HepG2 (cell line): ENCODE results near the gene RAPGEFL1. TPM values are rescaled to one million over a fixed set of nuclear protein-coding genes. Genes with fewer than 3 reads are reported as not detected.

Source experiments
- AFF4 ChIP-seq: sonication (generic); formaldehyde crosslinking; IDR thresholded peaks from 2 replicates; pipeline ENCODE4 v1.4.0; 2020; ENCODE audit warnings: missing genetic modification reagents
- AHDC1 ChIP-seq: sonication (generic); formaldehyde crosslinking; IDR thresholded peaks from 2 replicates; pipeline ENCODE4 v1.5.1; 2020; ENCODE audit warnings: mild to moderate bottlenecking, missing genetic modification reagents, borderline replicate concordance
- EP300 ChIP-seq, 3 experiments: sonication (generic) in 1 of 3; formaldehyde crosslinking in 1 of 3; IDR thresholded peaks; 2 replicates each; pipeline versions ENCODE4 v1.5.1 to v1.6.1; 2011 to 2020; ENCODE audit warnings: low read depth in 2 of 3, low read length in 2 of 3, borderline replicate concordance in 1 of 3, improper control_type of control experiment in 1 of 3, mild to moderate bottlenecking in 1 of 3, missing genetic modification reagents in 1 of 3, moderate library complexity in 1 of 3
- FOXP4 ChIP-seq: sonication (generic); formaldehyde crosslinking; IDR thresholded peaks from 2 replicates; pipeline ENCODE4 v1.4.0; 2020; ENCODE audit warnings: missing genetic modification reagents
- MIER2 ChIP-seq: IDR thresholded peaks from 2 replicates; pipeline ENCODE4 v1.6.1; 2016; ENCODE audit warnings: missing biosample characterization, missing genetic modification reagents
- MTF2 ChIP-seq: sonication (generic); formaldehyde crosslinking; IDR thresholded peaks from 2 replicates; pipeline ENCODE4 v1.5.0; 2020; ENCODE audit warnings: missing genetic modification reagents, borderline replicate concordance
- NR2F1 ChIP-seq, 2 experiments: fragments of 450-650 bp in 1 of 2; formaldehyde crosslinking in 1 of 2; IDR thresholded peaks; 2 replicates each; pipeline versions ENCODE4 v1.5.0 to v1.6.1; 2016 to 2020; ENCODE audit warnings: mild to moderate bottlenecking in 1 of 2, missing compliant biosample characterization in 1 of 2, missing genetic modification reagents in 1 of 2, moderate library complexity in 1 of 2
- RBM22 ChIP-seq: fragments of 200-400 bp; formaldehyde crosslinking; optimal IDR thresholded peaks from 2 replicates; pipeline ENCODE3; 2017; ENCODE audit warnings: mild to moderate bottlenecking, low read length, moderate library complexity
- RFX3 ChIP-seq: IDR thresholded peaks from 2 replicates; pipeline ENCODE4 v1.6.1; 2016; ENCODE audit warnings: missing biosample characterization, missing genetic modification reagents
- RFXANK ChIP-seq: IDR thresholded peaks from 2 replicates; pipeline ENCODE4 v1.6.1; 2016
- STAG1 ChIP-seq: sonication (generic); formaldehyde crosslinking; IDR thresholded peaks from 2 replicates; pipeline ENCODE4 v1.4.0; 2020; ENCODE audit warnings: missing genetic modification reagents
- TAF1 ChIP-seq: sonication (generic); formaldehyde crosslinking; IDR thresholded peaks from 2 replicates; pipeline ENCODE4 v1.4.0; 2020; ENCODE audit warnings: missing genetic modification reagents
- TFDP1 ChIP-seq: IDR thresholded peaks from 2 replicates; pipeline ENCODE4 v1.6.1; 2016; ENCODE audit warnings: missing compliant biosample characterization, missing genetic modification reagents, borderline replicate concordance
- THAP7 ChIP-seq: sonication (generic); formaldehyde crosslinking; IDR thresholded peaks from 2 replicates; pipeline ENCODE4 v1.8.1; 2023; ENCODE audit warnings: mild to moderate bottlenecking, missing genetic modification reagents
- polyA plus RNA-seq, 8 experiments: library from polyadenylated mRNA; depleted of rRNA in 3 of 8; stranded (reverse) in 7 of 8; unstranded in 1 of 8; fragments of >200 nt; fragmentation: Illumina TruSeq in 4 of 8; extraction: Trizol in 4 of 8; gene quantifications; 2 replicates each; pipeline versions ENCODE4 v1.2.1 to v1.2.3, GENCODE V29; 2011 to 2016; ENCODE audit warnings: low read depth in 4 of 8, missing spikeins in 1 of 8, mixed read lengths in 1 of 8; ENCODE audit not compliant: insufficient read depth in 1 of 8
- total RNA-seq, 5 experiments: library from RNA; depleted of rRNA; stranded (reverse); fragments of >200 nt; fragmentation: Illumina TruSeq; extraction: Trizol; gene quantifications; 2 replicates each; pipeline ENCODE4 v1.2.3, GENCODE V29; 2016; ENCODE audit warnings: low read depth in 1 of 5

Gene RAPGEFL1
- total and polyA plus RNA-seq, 2 of the 13 experiments (the other 11 are each of a cell fraction or from before 2014, with no cell fraction given) = 4.5 to 7.8 TPM

- no peak for TF ChIP-seq AFF4 (CRISPR knock-in tag)
- no peak for TF ChIP-seq TAF1 (CRISPR knock-in tag)
- TF ChIP-seq THAP7 (CRISPR knock-in tag) = no peak
- TF ChIP-seq STAG1 (CRISPR knock-in tag) = no peak
- 0 out of 2 replicates have a peak, but pooled peaks have one; percentile 65 for TF ChIP-seq AHDC1 (CRISPR knock-in tag)
- no peak for TF ChIP-seq MTF2 (CRISPR knock-in tag)
- TF ChIP-seq MIER2 (CRISPR knock-in tag) = peak; percentile 22; the same call in 1 of the 2 replicates
- peak; percentile 31; the same call in 1 of the 2 replicates for TF ChIP-seq FOXP4 (CRISPR knock-in tag)
- no peak for TF ChIP-seq RFX3 (CRISPR knock-in tag)
- no peak for TF ChIP-seq EP300 (IDR thresholded peaks at IDR 0.05; ENCODE audit: low read depth in 2 of 2, low read length in 2 of 2)
- TF ChIP-seq EP300 (CRISPR knock-in tag; IDR thresholded peaks at IDR 0.05; ENCODE audit: borderline replicate concordance) = no peak
- TF ChIP-seq TFDP1 (CRISPR knock-in tag) = no peak
- peak; percentile 51 for TF ChIP-seq RFXANK (CRISPR knock-in tag)
- TF ChIP-seq NR2F1 (CRISPR knock-in tag; IDR thresholded peaks at IDR 0.05) = peak; percentile 75 to 92
- TF ChIP-seq RBM22 = no peak
Measured at GRCh38 chr17:40139566-40140058, 37.7 kb upstream of the RAPGEFL1 start (continued).
